ENCODE results near the gene MYL10.
"Not testable (repeated sequence)": the region's sequence is repeated elsewhere in the genome, so short reads cannot be mapped to it uniquely, and the experiment has no call there.

Gene MYL10

GRCh38 chr7:101666741-101667140 lies 37.6 kb upstream of the MYL10 start:
- Histone ChIP-seq H3K9me3 (ENCODE audit: control insufficient read depth, insufficient read depth, low read length) (no peaks in the 10 kb centered on the region), H3K36me3 (ENCODE audit: insufficient read depth, low read length) (no peaks in the 10 kb centered on the region), H3K4me1 (ENCODE audit: insufficient read depth, low read length) (peaks cover 4% of the 10 kb centered on the region; the same call in 1 of the 2 replicates), H3K9ac (ENCODE audit: low read depth, low read length) (no peak overlapping the region)

DNA sequence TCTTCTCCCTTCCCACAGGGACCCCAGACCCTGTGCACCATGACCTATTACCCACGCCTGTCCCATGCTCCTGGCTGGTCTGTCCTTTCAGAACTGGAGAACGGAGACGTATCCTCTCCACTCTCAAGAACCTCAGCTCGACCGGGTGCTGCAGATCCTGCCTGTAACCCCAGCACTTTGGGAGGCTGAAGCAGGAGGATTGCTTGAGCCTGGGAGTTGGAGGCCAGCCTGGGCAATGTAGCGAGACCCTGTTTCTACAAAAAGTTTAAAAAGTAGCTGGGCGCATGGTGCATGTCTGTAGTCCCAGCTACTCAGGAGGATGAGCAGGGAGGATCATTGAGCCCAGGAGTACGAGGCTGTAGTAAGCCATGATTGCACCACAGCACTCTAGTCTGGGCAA lies 37.2 kb upstream of the MYL10 start:
- H3K9me3 ChIP-seq (ENCODE audit: control insufficient read depth, insufficient read depth, low read length) = no peaks in the 10 kb centered on the region
- H3K9ac ChIP-seq (ENCODE audit: low read depth, low read length) = no peak overlapping the region
- peaks cover 4% of the 10 kb centered on the region; the same call in 1 of the 2 replicates for H3K4me1 ChIP-seq (ENCODE audit: insufficient read depth, low read length)
- no peaks in the 10 kb centered on the region for H3K36me3 ChIP-seq (ENCODE audit: insufficient read depth, low read length)

- peaks cover 4% of the 10 kb centered on the region; the same call in 1 of the 2 replicates for H3K4me1 ChIP-seq (ENCODE audit: insufficient read depth, low read length)
- no peaks in the 10 kb centered on the region for H3K9me3 ChIP-seq (ENCODE audit: control insufficient read depth, insufficient read depth, low read length)
- peak overlapping the region; percentile 5; the same call in 1 of the 2 replicates for H3K9ac ChIP-seq (ENCODE audit: low read depth, low read length)
- H3K36me3 ChIP-seq (ENCODE audit: insufficient read depth, low read length) = no peaks in the 10 kb centered on the region
These were observed 35.9 kb upstream of the MYL10 start for GRCh38 chr7:101664893-101665471.

GRCh38 chr7:101664436-101664835 lies 35.3 kb upstream of the MYL10 start:
- H3K9ac ChIP-seq (ENCODE audit: low read depth, low read length) = peak overlapping the region; percentile 5; the same call in 1 of the 2 replicates
- no peaks in the 10 kb centered on the region for H3K36me3 ChIP-seq (ENCODE audit: insufficient read depth, low read length)

GRCh38 chr7:101663747-101664146 lies 34.7 kb upstream of the MYL10 start:
- Histone ChIP-seq H3K9ac (ENCODE audit: low read depth, low read length) (no peak overlapping the region), H3K4me1 (ENCODE audit: insufficient read depth, low read length) (peaks cover 12% of the 10 kb centered on the region; the same call in 1 of the 2 replicates), H3K9me3 (ENCODE audit: control insufficient read depth, insufficient read depth, low read length) (no peaks in the 10 kb centered on the region), H3K36me3 (ENCODE audit: insufficient read depth, low read length) (no peaks in the 10 kb centered on the region)

More at GRCh38 chr7:101664436-101664835, 35.3 kb upstream of the MYL10 start:
- H3K9me3 ChIP-seq (ENCODE audit: control insufficient read depth, insufficient read depth, low read length) = no peaks in the 10 kb centered on the region
- peaks cover 7% of the 10 kb centered on the region; the same call in 1 of the 2 replicates for H3K4me1 ChIP-seq (ENCODE audit: insufficient read depth, low read length)

GRCh38 chr7:101662447-101662998 lies 33.4 kb upstream of the MYL10 start:
- Histone ChIP-seq H3K36me3 (ENCODE audit: insufficient read depth, low read length) (no peaks in the 10 kb centered on the region), H3K9me3 (ENCODE audit: control insufficient read depth, insufficient read depth, low read length) (no peaks in the 10 kb centered on the region), H3K9ac (ENCODE audit: low read depth, low read length) (no peak overlapping the region), H3K4me1 (ENCODE audit: insufficient read depth, low read length) (peaks cover 12% of the 10 kb centered on the region; the same call in 1 of the 2 replicates)

- H3K36me3 ChIP-seq (ENCODE audit: insufficient read depth, low read length) = no peaks in the 10 kb centered on the region
- no peaks in the 10 kb centered on the region for H3K9me3 ChIP-seq (ENCODE audit: control insufficient read depth, insufficient read depth, low read length)
- H3K9ac ChIP-seq (ENCODE audit: low read depth, low read length) = no peak overlapping the region
- H3K4me1 ChIP-seq (ENCODE audit: insufficient read depth, low read length) = peaks cover 9% of the 10 kb centered on the region; the same call in 1 of the 2 replicates
These were observed 30.6 kb upstream of the MYL10 start for GRCh38 chr7:101659706-101660105.

DNA sequence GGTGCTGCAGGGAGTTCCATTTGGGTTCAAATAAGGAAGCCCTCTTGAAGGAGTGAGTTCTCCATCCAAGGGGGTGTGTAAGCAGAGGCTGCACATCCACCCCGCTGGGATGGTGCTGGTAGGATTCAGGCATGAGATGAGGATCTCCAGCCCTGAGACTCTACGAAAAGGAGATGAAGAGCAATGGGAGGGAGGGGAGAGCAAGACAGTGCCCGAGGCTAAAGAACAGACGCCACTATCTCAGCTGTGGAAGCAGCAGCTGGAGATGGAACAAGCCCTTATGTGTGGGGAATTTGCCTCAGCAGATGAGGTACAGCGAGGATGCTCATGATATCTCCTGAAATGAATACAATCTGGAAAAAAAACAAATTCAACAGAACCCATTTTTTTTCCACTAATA lies 28.1 kb upstream of the MYL10 start:
- H3K9me3 ChIP-seq (ENCODE audit: control insufficient read depth, insufficient read depth, low read length) = no peaks in the 10 kb centered on the region

GRCh38 chr7:101651112-101651511 lies 22.0 kb upstream of the MYL10 start:
- Histone ChIP-seq H3K9me3 (ENCODE audit: control insufficient read depth, insufficient read depth, low read length) (no peaks in the 10 kb centered on the region), H3K9ac (ENCODE audit: low read depth, low read length) (no peak overlapping the region), H3K36me3 (ENCODE audit: insufficient read depth, low read length) (no peaks in the 10 kb centered on the region), H3K4me1 (ENCODE audit: insufficient read depth, low read length) (no peaks in the 10 kb centered on the region)

More for the DNA sequence above, 28.1 kb upstream of the MYL10 start:
- no peaks in the 10 kb centered on the region for H3K36me3 ChIP-seq (ENCODE audit: insufficient read depth, low read length)
- H3K9ac ChIP-seq (ENCODE audit: low read depth, low read length) = no peak overlapping the region
- peaks cover 8% of the 10 kb centered on the region; the same call in 1 of the 2 replicates for H3K4me1 ChIP-seq (ENCODE audit: insufficient read depth, low read length)

GRCh38 chr7:101650579-101651081 lies 21.5 kb upstream of the MYL10 start:
- Histone ChIP-seq H3K9me3 (ENCODE audit: control insufficient read depth, insufficient read depth, low read length) (no peaks in the 10 kb centered on the region), H3K4me1 (ENCODE audit: insufficient read depth, low read length) (no peaks in the 10 kb centered on the region; the same call in 1 of the 2 replicates), H3K36me3 (ENCODE audit: insufficient read depth, low read length) (no peaks in the 10 kb centered on the region), H3K9ac (ENCODE audit: low read depth, low read length) (no peak overlapping the region)

GRCh38 chr7:101647876-101648275 lies 18.8 kb upstream of the MYL10 start:
- H3K4me1 ChIP-seq (ENCODE audit: insufficient read depth, low read length); H3K9me3 ChIP-seq (ENCODE audit: control insufficient read depth, insufficient read depth, low read length); H3K36me3 ChIP-seq (ENCODE audit: insufficient read depth, low read length); H3K9ac ChIP-seq (ENCODE audit: low read depth, low read length): not testable (repeated sequence)

GRCh38 chr7:101645951-101646350 lies 16.9 kb upstream of the MYL10 start:
- no peaks in the 10 kb centered on the region for H3K9me3 ChIP-seq (ENCODE audit: control insufficient read depth, insufficient read depth, low read length)
- H3K4me1 ChIP-seq (ENCODE audit: insufficient read depth, low read length) = peaks cover 4% of the 10 kb centered on the region; the same call in 1 of the 2 replicates
- H3K36me3 ChIP-seq (ENCODE audit: insufficient read depth, low read length) = no peaks in the 10 kb centered on the region
- H3K9ac ChIP-seq (ENCODE audit: low read depth, low read length) = no peak overlapping the region

GRCh38 chr7:101644879-101645278 lies 15.8 kb upstream of the MYL10 start:
- Histone ChIP-seq H3K9me3 (ENCODE audit: control insufficient read depth, insufficient read depth, low read length) (no peaks in the 10 kb centered on the region), H3K4me1 (ENCODE audit: insufficient read depth, low read length) (peaks cover 4% of the 10 kb centered on the region; the same call in 1 of the 2 replicates), H3K9ac (ENCODE audit: low read depth, low read length) (no peak overlapping the region), H3K36me3 (ENCODE audit: insufficient read depth, low read length) (no peaks in the 10 kb centered on the region)

- H3K9me3 ChIP-seq (ENCODE audit: control insufficient read depth, insufficient read depth, low read length); H3K36me3 ChIP-seq (ENCODE audit: insufficient read depth, low read length); H3K9ac ChIP-seq (ENCODE audit: low read depth, low read length); H3K4me1 ChIP-seq (ENCODE audit: insufficient read depth, low read length): not testable (repeated sequence)
These were observed 10.0 kb upstream of the MYL10 start for GRCh38 chr7:101639127-101639526.

Measured in ES-I3 (cell line).